Testis (tissue), 2 donors: ENCODE measurements around the gene BARHL1.

Source experiments
- CTCF ChIP-seq, 3 experiments: fragments of 450-650 bp in 2 of 3; fragments of 200-600 bp in 1 of 3; sonication (generic) in 1 of 3; IDR thresholded peaks; one replicate each; pipeline ENCODE4 v1.5.1; 2016 to 2019; ENCODE audit warnings: antibody characterized with exemption in 3 of 3, mild to moderate bottlenecking in 2 of 3, moderate library complexity in 1 of 3
- POLR2A ChIP-seq: fragments of 450-650 bp; IDR thresholded peaks from one replicate; pipeline ENCODE4 v1.6.1; 2017; ENCODE audit warnings: antibody characterized with exemption, mild to moderate bottlenecking, moderate library complexity

GRCh38 chr9:132609829-132610228, 27.4 kb downstream of the BARHL1 start:
- TF ChIP-seq CTCF (IDR thresholded peaks at IDR 0.05) (no peak), POLR2A (no peak)
